HG03378 (cell line): ENCODE measurements around the gene KLHL4.
"Not testable (repeated sequence)": the region's sequence is repeated elsewhere in the genome, so short reads cannot be mapped to it uniquely, and the experiment has no call there.

Experiments
- ATAC-seq: cut with Tn5 transposase; IDR thresholded peaks from one replicate; pipeline ENCODE4 v1.9.1; 2021; ENCODE audit warnings: mild to moderate bottlenecking, moderate library complexity; ENCODE audit not compliant: unreplicated experiment

The KLHL4 gene

GRCh38 chrX:87517571-87518141, at the start of gene KLHL4:
TSS of gene KLHL4 (plus strand) at chrX:87517802. CDS start at chrX:87517894, 92 bp downstream.
- ATAC-seq, result no peak

GRCh38 chrX:87468941-87469340, 48.7 kb upstream of the KLHL4 start:
- ATAC-seq, result no peak

- ATAC-seq, result no peak
These were observed 41.8 kb upstream of the KLHL4 start for GRCh38 chrX:87475793-87476192.

GRCh38 chrX:87478703-87479102, 38.9 kb upstream of the KLHL4 start:
- not testable (repeated sequence) for ATAC-seq

- no peak for ATAC-seq
These were observed 28.5 kb upstream of the KLHL4 start for GRCh38 chrX:87489071-87489470.

GRCh38 chrX:87515836-87516235, 1.8 kb upstream of the KLHL4 start:
- no peak for ATAC-seq

GRCh38 chrX:87516717-87517121, 883 bp upstream of the KLHL4 start:
- no peak for ATAC-seq

- no peak for ATAC-seq
These were observed 902 bp downstream of the KLHL4 start for GRCh38 chrX:87518504-87518903.

GRCh38 chrX:87525771-87526229, 8.2 kb downstream of the KLHL4 start:
- no peak for ATAC-seq

- ATAC-seq, result no peak
These were observed 8.7 kb downstream of the KLHL4 start for GRCh38 chrX:87526281-87526680.

- ATAC-seq, result no peak
These were observed 10.9 kb downstream of the KLHL4 start for GRCh38 chrX:87528487-87528886.

GRCh38 chrX:87571964-87572363, 54.4 kb downstream of the KLHL4 start:
- ATAC-seq, result no peak

- no peak for ATAC-seq
These were observed 55.3 kb downstream of the KLHL4 start for GRCh38 chrX:87572901-87573300.

GRCh38 chrX:87578978-87579377, 61.4 kb downstream of the KLHL4 start:
- ATAC-seq, result no peak

- no peak for ATAC-seq
These were observed 63.3 kb downstream of the KLHL4 start for GRCh38 chrX:87580862-87581261.

GRCh38 chrX:87582453-87582852, 64.9 kb downstream of the KLHL4 start:
- ATAC-seq, result no peak

- no peak for ATAC-seq
These were observed 66.1 kb downstream of the KLHL4 start for GRCh38 chrX:87583679-87584078.

GRCh38 chrX:87616371-87616770, 98.8 kb downstream of the KLHL4 start:
- no peak for ATAC-seq

- ATAC-seq, result no peak
These were observed 104.1 kb downstream of the KLHL4 start for GRCh38 chrX:87621697-87622096.

- ATAC-seq, result no peak
These were observed 109.4 kb downstream of the KLHL4 start for GRCh38 chrX:87626996-87627395.

- ATAC-seq, result no peak
These were observed 116.8 kb downstream of the KLHL4 start for GRCh38 chrX:87634361-87634760.

GRCh38 chrX:87636533-87636932, 118.9 kb downstream of the KLHL4 start:
- ATAC-seq, result no peak

- ATAC-seq, result not testable (repeated sequence)
These were observed 123.8 kb downstream of the KLHL4 start for GRCh38 chrX:87641439-87641838.
